ENCODE measurements around the gene HOXB6. TPM values are rescaled to one million over a fixed set of nuclear protein-coding genes. Genes with fewer than 3 reads are reported as not detected.

Gene HOXB6
- polyA plus RNA-seq, 3 donors = not detected

GRCh38 chr17:48586355-48587258, 18.2 kb downstream of the HOXB6 start:
- Histone ChIP-seq H3K9me3 (replicated peaks in 1 of 2; ENCODE audit: control insufficient read depth in 1 of 2, insufficient read depth in 1 of 2, low read length in 2 of 2) (peaks cover 0 to 22% of the 10 kb centered on the region in 2 donors), H3K4me2 (replicated peaks; ENCODE audit: extremely low read depth, low read length, poor library complexity, severe bottlenecking) (peak overlapping the region; percentile 95), H3K27ac (ENCODE audit: low read depth in 1 of 2, low read length in 2 of 2) (no peak overlapping the region), H3K4me3 (replicated peaks in 1 of 3; ENCODE audit: low read depth in 2 of 3, low read length in 3 of 3) (peak overlapping the region; percentile 51 to 83 (median 70)), H3K36me3 (replicated peaks in 1 of 2; ENCODE audit: control insufficient read depth in 1 of 2, insufficient read depth in 2 of 2, low read length in 2 of 2) (no peaks in the 10 kb centered on the region), H4K20me1 (ENCODE audit: insufficient read depth, low read length) (no peaks in the 10 kb centered on the region), H3K4me1 (ENCODE audit: control insufficient read depth in 1 of 2, insufficient read depth in 2 of 2, low read length in 2 of 2) (peaks cover 32 to 52% of the 10 kb centered on the region in 2 donors), H3K9ac (ENCODE audit: insufficient read depth, low read length, poor library complexity, severe bottlenecking) (no peak overlapping the region), H3K27me3 (ENCODE audit: control insufficient read depth in 2 of 2, insufficient read depth in 2 of 2, low read length in 2 of 2) (peaks cover 90 to 99% of the 10 kb centered on the region in 2 donors), H3K79me2 (ENCODE audit: insufficient read depth, low read length) (no peaks in the 10 kb centered on the region), H2AFZ (ENCODE audit: insufficient read depth, low read depth, low read length, poor library complexity, severe bottlenecking) (peak overlapping the region; percentile 78)
- no peak for TF ChIP-seq CTCF (IDR thresholded peaks at IDR 0.05)
- H3K4me1 Mint-ChIP-seq = peaks cover 56% of the 10 kb centered on the region
- peaks cover 11 to 43% of the 10 kb centered on the region in 2 donors for H3K36me3 Mint-ChIP-seq
- H3K9me3 Mint-ChIP-seq = peaks cover 0 to 33% (median 18%) of the 10 kb centered on the region in 7 donors
- H3K27me3 Mint-ChIP-seq (ENCODE audit: low read depth in 3 of 3) = peaks cover 98 to 100% (median 99%) of the 10 kb centered on the region in 3 donors
- no peak for DNase-seq
- intact Hi-C loops (cut with micrococcal nuclease) = no loop called here
- no peak overlapping the region for H3K27ac Mint-ChIP-seq
- H3K4me3 Mint-ChIP-seq = peak overlapping the region; percentile 97 to 99
- 1% methylated on average over 13 of the region's 34 CpGs for WGBS (ENCODE audit: insufficient coverage)

DNA sequence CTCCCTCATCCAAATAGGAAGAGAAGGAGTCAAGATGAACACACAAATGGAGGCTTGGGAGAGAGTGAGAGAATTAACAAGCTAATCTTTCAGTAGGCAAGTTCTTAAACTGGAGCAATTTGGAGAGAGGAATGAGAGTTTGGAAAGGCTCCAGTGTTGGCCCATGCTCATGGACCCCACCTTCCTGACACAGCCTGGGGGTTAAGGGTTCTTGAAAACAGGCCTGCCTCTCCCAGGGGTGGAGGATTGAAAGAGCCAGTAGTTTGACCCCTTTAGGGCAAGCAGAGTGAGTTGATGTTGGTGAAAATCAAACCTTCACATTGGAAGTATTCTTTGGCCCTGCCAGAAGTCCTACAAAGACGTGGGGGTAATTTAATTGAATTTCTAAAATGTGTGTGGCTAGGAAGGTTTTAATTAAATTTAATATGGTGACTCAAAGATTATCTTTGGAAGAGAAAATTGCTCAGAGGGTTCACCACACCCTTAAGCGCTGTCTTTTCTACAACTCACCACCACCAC, 20.5 kb downstream of the HOXB6 start:
- peaks cover 0 to 36% (median 28%) of the 10 kb centered on the region in 7 donors for H3K9me3 Mint-ChIP-seq
- Histone ChIP-seq H3K4me1 (ENCODE audit: control insufficient read depth in 1 of 2, insufficient read depth in 2 of 2, low read length in 2 of 2) (peaks cover 33 to 46% of the 10 kb centered on the region in 2 donors), H4K20me1 (ENCODE audit: insufficient read depth, low read length) (no peaks in the 10 kb centered on the region), H3K79me2 (ENCODE audit: insufficient read depth, low read length) (no peaks in the 10 kb centered on the region), H2AFZ (ENCODE audit: insufficient read depth, low read depth, low read length, poor library complexity, severe bottlenecking) (no peak overlapping the region), H3K27ac (ENCODE audit: low read depth in 1 of 2, low read length in 2 of 2) (no peak overlapping the region), H3K4me3 (replicated peaks in 1 of 3; ENCODE audit: low read depth in 2 of 3, low read length in 3 of 3) (no peak overlapping the region), H3K27me3 (ENCODE audit: control insufficient read depth in 2 of 2, insufficient read depth in 2 of 2, low read length in 2 of 2) (peaks cover 92 to 99% of the 10 kb centered on the region in 2 donors), H3K9ac (ENCODE audit: insufficient read depth, low read length, poor library complexity, severe bottlenecking) (no peak overlapping the region), H3K4me2 (replicated peaks; ENCODE audit: extremely low read depth, low read length, poor library complexity, severe bottlenecking) (no peak overlapping the region), H3K36me3 (replicated peaks in 1 of 2; ENCODE audit: control insufficient read depth in 1 of 2, insufficient read depth in 2 of 2, low read length in 2 of 2) (no peaks in the 10 kb centered on the region), H3K9me3 (replicated peaks in 1 of 2; ENCODE audit: control insufficient read depth in 1 of 2, insufficient read depth in 1 of 2, low read length in 2 of 2) (peaks cover 0 to 18% of the 10 kb centered on the region in 2 donors)
- DNase-seq = no peak
- H3K36me3 Mint-ChIP-seq = peaks cover 14 to 33% of the 10 kb centered on the region in 2 donors
- H3K4me3 Mint-ChIP-seq = peak overlapping the region in 1 of 2 donors; percentile 99
- intact Hi-C loops (cut with micrococcal nuclease) = no loop called here
- no peak for TF ChIP-seq CTCF (IDR thresholded peaks at IDR 0.05)
- H3K4me1 Mint-ChIP-seq = peaks cover 53% of the 10 kb centered on the region
- WGBS (ENCODE audit: insufficient coverage) = no CpG with 5 or more reads among the region's 2 CpGs
- H3K27ac Mint-ChIP-seq = no peak overlapping the region
- peaks cover 97 to 100% (median 98%) of the 10 kb centered on the region in 3 donors for H3K27me3 Mint-ChIP-seq (ENCODE audit: low read depth in 3 of 3)

All from CD14-positive monocyte (primary cell).